ENCODE measurements around the gene TRAF2.

- TF ChIP-seq, protein P1, sequence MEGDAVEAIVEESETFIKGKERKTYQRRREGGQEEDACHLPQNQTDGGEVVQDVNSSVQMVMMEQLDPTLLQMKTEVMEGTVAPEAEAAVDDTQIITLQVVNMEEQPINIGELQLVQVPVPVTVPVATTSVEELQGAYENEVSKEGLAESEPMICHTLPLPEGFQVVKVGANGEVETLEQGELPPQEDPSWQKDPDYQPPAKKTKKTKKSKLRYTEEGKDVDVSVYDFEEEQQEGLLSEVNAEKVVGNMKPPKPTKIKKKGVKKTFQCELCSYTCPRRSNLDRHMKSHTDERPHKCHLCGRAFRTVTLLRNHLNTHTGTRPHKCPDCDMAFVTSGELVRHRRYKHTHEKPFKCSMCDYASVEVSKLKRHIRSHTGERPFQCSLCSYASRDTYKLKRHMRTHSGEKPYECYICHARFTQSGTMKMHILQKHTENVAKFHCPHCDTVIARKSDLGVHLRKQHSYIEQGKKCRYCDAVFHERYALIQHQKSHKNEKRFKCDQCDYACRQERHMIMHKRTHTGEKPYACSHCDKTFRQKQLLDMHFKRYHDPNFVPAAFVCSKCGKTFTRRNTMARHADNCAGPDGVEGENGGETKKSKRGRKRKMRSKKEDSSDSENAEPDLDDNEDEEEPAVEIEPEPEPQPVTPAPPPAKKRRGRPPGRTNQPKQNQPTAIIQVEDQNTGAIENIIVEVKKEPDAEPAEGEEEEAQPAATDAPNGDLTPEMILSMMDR (IDR thresholded peaks at IDR 0.05), result no peak
- TF ChIP-seq EZH2 (IDR thresholded peaks at IDR 0.05; ENCODE audit: borderline replicate concordance, insufficient read depth, low read depth, low read length, poor library complexity, severe bottlenecking), result no peak
These were observed 56.5 kb downstream of the TRAF2 start for GRCh38 chr9:136942881-136943230.
